Measurements from ENCODE around the gene ATP6V0B. TPM values are rescaled to one million over a fixed set of nuclear protein-coding genes. Genes with fewer than 3 reads are reported as not detected.

ATP6V0B gene
- total RNA-seq, 4 donors from 2014 or later: 70.1 to 169 (median 135) TPM

- Histone ChIP-seq H3K36me3 (peaks cover 0 to 1% (median 0%) of the 10 kb centered on the region in 3 donors), H3K27ac (no peak overlapping the region), H3K4me1 (peaks cover 25 to 72% (median 53%) of the 10 kb centered on the region in 3 donors), H3K4me3 (no peak overlapping the region), H3K9me3 (no peaks in the 10 kb centered on the region), H3K27me3 (peaks cover 0 to 22% (median 0%) of the 10 kb centered on the region in 4 donors)
- TF ChIP-seq CTCF (IDR thresholded peaks at IDR 0.05) (no peak), POLR2A (IDR thresholded peaks at IDR 0.05) (no peak)
- intact Hi-C loops (cut with DNase I): no loop called here
- DNase-seq: no peak
- WGBS, 2 donors: 90 to 94% methylated on average over 3 to 5 of the region's 13 CpGs
Observed at GRCh38 chr1:43931711-43932660, 42.8 kb upstream of the ATP6V0B start.

GRCh38 chr1:43932786-43933385 is 41.9 kb upstream of the ATP6V0B start:
- Histone ChIP-seq H3K4me3 (peak overlapping the region; percentile 22 to 61 (median 44)), H3K36me3 (peaks cover 0 to 3% (median 0%) of the 10 kb centered on the region in 3 donors), H3K4me1 (peaks cover 25 to 81% (median 58%) of the 10 kb centered on the region in 3 donors), H3K27me3 (peaks cover 0 to 22% (median 0%) of the 10 kb centered on the region in 4 donors), H3K27ac (peak overlapping the region; percentile 57 to 74 (median 66)), H3K9me3 (no peaks in the 10 kb centered on the region)
- intact Hi-C loops (cut with DNase I): no loop called here
- no peak for DNase-seq
- 41 to 53% methylated on average over 3 to 5 of the region's 8 CpGs for WGBS, 2 donors
- no peak for TF ChIP-seq CTCF (IDR thresholded peaks at IDR 0.05)
- TF ChIP-seq POLR2A (IDR thresholded peaks at IDR 0.05): no peak

GRCh38 chr1:43933386-43934100 is 41.2 kb upstream of the ATP6V0B start, which contains the start of gene ARTN:
Gene ARTN, plus strand, starts transcription at chr1:43933801. Its CDS starts 1,856 bp downstream, at chr1:43935657.
- H3K36me3 ChIP-seq: peaks cover 0 to 3% (median 0%) of the 10 kb centered on the region in 3 donors
- no peak for DNase-seq
- H3K4me3 ChIP-seq: peak within 1 kb of the TSS; percentile 22 to 61 (median 44)
- H3K4me1 ChIP-seq: peaks cover 25 to 85% (median 58%) of the 10 kb centered on the region in 3 donors
- H3K9me3 ChIP-seq: no peaks in the 10 kb centered on the region
- intact Hi-C loops (cut with DNase I): loop anchor here (2.0 kb wide), 1 partner anchor 171 kb away; no protein-coding TSS in a partner anchor
- WGBS, 2 donors: 0% methylated on average over 9 of the region's 42 CpGs
- H3K27me3 ChIP-seq: peaks cover 0 to 22% (median 0%) of the 10 kb centered on the region in 4 donors
- peak within 1 kb of the TSS; percentile 57 to 74 (median 66) for H3K27ac ChIP-seq
- TF ChIP-seq POLR2A (IDR thresholded peaks at IDR 0.05): peak in 2 of 4 donors; percentile 7 to 28
- no peak for TF ChIP-seq CTCF (IDR thresholded peaks at IDR 0.05)

- peak overlapping the region; percentile 22 to 61 (median 44) for H3K4me3 ChIP-seq
- H3K9me3 ChIP-seq: no peaks in the 10 kb centered on the region
- H3K27ac ChIP-seq: peak overlapping the region; percentile 57 to 74 (median 66)
- TF ChIP-seq CTCF (IDR thresholded peaks at IDR 0.05) (peak; percentile 66 to 92 (median 87)), POLR2A (IDR thresholded peaks at IDR 0.05) (no peak)
- peaks cover 25 to 88% (median 58%) of the 10 kb centered on the region in 3 donors for H3K4me1 ChIP-seq
- peaks cover 0 to 22% (median 0%) of the 10 kb centered on the region in 4 donors for H3K27me3 ChIP-seq
- DNase-seq: no peak
- H3K36me3 ChIP-seq: peaks cover 0 to 3% (median 0%) of the 10 kb centered on the region in 3 donors
- WGBS, 2 donors: 11 to 17% methylated on average over 8 to 9 of the region's 13 CpGs
- intact Hi-C loops (cut with DNase I): loop anchor here (2.0 kb wide), 1 partner anchor 172 kb away; no protein-coding TSS in a partner anchor
Observed at GRCh38 chr1:43934101-43934985, 40.4 kb upstream of the ATP6V0B start.
